ENCODE measurements around the gene MTCL1. TPM values are rescaled to one million over a fixed set of nuclear protein-coding genes. Genes with fewer than 3 reads are reported as not detected.

The MTCL1 gene
- total RNA-seq, 1 experiment from 2014 or later: 22.7 TPM

DNA sequence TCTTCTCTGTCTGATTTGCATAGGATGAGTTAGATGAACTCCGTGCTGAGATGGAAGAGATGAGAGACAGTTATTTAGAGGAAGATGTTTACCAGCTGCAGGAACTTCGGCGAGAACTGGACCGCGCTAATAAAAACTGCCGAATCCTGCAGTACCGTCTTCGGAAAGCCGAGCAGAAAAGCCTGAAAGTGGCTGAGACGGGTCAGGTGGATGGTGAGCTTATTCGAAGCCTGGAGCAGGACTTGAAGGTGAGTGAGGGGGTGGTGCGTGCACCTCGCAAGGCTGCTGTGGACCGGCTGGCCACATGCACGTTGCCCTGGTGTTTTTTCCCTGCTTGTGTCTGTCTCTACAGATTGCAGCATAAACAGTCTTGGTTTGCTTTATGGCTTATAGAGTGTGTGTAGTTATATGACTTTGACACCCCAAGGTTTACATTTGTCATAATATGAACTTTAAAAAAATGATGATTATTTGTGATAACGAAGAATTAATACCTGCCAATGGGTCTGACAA lies 13.1 kb downstream of the MTCL1 start (continued):
- TF ChIP-seq YY1 (IDR thresholded peaks at IDR 0.05; ENCODE audit: extremely low read depth, insufficient replicate concordance, low read depth, low read length) (no peak), SRF (IDR thresholded peaks at IDR 0.05; ENCODE audit: low read depth) (no peak), SIN3A (IDR thresholded peaks at IDR 0.05; ENCODE audit: low read depth) (no peak), RAD21 (IDR thresholded peaks at IDR 0.05; ENCODE audit: low read depth) (no peak), POLR2A (IDR thresholded peaks at IDR 0.05; ENCODE audit: borderline replicate concordance, extremely low read depth, insufficient read depth, insufficient read length) (no peak), TCF7L2 (IDR thresholded peaks at IDR 0.05; ENCODE audit: borderline replicate concordance, extremely low read depth, insufficient read depth, insufficient read length) (no peak), JUND (IDR thresholded peaks at IDR 0.05) (no peak)

DNA sequence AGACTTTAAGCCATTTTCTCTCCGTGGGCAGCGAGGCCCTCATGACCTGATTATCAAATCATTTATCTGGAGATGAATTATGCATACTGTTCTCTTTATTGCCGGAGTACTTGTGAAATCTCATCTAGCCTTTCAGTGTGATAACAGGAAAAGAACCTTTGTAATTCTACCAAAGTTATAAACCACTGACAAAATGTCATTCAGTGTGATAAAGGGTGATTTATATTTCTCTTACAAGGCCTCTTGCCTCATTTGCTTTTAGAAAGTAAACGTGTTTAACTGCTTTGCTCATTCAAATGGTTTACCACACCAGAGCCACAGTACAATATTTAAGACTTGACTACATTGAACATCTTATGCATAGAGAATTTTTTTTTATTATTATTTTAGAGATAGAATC lies 13.8 kb downstream of the MTCL1 start:
- CTCF ChIA-PET: no interaction called here
- peaks cover 16 to 19% of the 10 kb centered on the region in 2 experiments for H3K4me1 ChIP-seq (ENCODE audit: control insufficient read depth in 1 of 2, insufficient read depth in 2 of 2, low read length in 2 of 2)
- peaks cover 29% of the 10 kb centered on the region for H3K79me2 ChIP-seq (ENCODE audit: insufficient read depth, low read length)

DNA sequence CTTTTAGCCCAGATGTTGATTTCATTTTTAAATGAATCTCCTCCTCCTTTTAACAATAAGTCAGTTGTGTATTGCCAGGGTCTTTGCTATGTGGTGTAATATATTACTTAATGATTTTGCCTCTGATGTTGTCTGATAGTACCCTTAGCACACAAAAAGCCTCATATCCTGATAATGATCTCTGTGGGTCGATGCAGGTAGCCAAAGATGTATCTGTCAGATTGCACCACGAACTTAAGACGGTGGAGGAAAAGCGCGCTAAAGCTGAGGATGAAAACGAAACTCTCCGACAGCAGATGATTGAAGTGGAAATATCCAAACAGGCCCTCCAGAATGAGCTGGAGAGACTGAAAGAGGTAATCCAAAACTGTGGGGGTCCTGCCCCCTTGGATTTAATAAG lies 14.8 kb downstream of the MTCL1 start:
- intact Hi-C loops (cut with micrococcal nuclease): no loop called here
- peaks cover 0 to 6% of the 10 kb centered on the region in 2 experiments; a peak in 2 of 4 replicates for H3K36me3 ChIP-seq (ENCODE audit: control insufficient read depth in 1 of 2, insufficient read depth in 2 of 2, low read length in 2 of 2)
- H3K4me3 ChIP-seq (replicated peaks in 1 of 2; ENCODE audit: low read depth in 1 of 2, low read length in 2 of 2): no peak overlapping the region
- H3K4me2 ChIP-seq (ENCODE audit: low read length): no peak overlapping the region
- no peaks in the 10 kb centered on the region for H3K9me2 ChIP-seq (ENCODE audit: insufficient read depth)
- no peak overlapping the region for H2AFZ ChIP-seq (ENCODE audit: low read depth, low read length, poor library complexity, severe bottlenecking)
- no peaks in the 10 kb centered on the region for H3K27me3 ChIP-seq (ENCODE audit: insufficient read depth, low read length)
- RAD21 ChIA-PET (ENCODE audit: low non-redundant PET in 1 of 2, low total read pairs in 2 of 2, uncharacterized antibody in 2 of 2, unreplicated experiment in 2 of 2): no interaction called here
- peaks cover 26% of the 10 kb centered on the region for H3K79me2 ChIP-seq (ENCODE audit: insufficient read depth, low read length)
- TF ChIP-seq ZFX (IDR thresholded peaks at IDR 0.05): no peak
- TF ChIP-seq, protein P1, sequence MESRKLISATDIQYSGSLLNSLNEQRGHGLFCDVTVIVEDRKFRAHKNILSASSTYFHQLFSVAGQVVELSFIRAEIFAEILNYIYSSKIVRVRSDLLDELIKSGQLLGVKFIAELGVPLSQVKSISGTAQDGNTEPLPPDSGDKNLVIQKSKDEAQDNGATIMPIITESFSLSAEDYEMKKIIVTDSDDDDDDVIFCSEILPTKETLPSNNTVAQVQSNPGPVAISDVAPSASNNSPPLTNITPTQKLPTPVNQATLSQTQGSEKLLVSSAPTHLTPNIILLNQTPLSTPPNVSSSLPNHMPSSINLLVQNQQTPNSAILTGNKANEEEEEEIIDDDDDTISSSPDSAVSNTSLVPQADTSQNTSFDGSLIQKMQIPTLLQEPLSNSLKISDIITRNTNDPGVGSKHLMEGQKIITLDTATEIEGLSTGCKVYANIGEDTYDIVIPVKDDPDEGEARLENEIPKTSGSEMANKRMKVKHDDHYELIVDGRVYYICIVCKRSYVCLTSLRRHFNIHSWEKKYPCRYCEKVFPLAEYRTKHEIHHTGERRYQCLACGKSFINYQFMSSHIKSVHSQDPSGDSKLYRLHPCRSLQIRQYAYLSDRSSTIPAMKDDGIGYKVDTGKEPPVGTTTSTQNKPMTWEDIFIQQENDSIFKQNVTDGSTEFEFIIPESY (IDR thresholded peaks at IDR 0.05; ENCODE audit: extremely low read depth, insufficient replicate concordance, low read length): no peak
- TF ChIP-seq, protein P2, sequence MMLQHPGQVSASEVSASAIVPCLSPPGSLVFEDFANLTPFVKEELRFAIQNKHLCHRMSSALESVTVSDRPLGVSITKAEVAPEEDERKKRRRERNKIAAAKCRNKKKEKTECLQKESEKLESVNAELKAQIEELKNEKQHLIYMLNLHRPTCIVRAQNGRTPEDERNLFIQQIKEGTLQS (IDR thresholded peaks at IDR 0.05): no peak
- POLR2A ChIA-PET: interaction anchor here (0.7 to 1.1 kb wide), 2 partner anchors 10 to 16 kb away, joined by 3 to 4 read pairs; no protein-coding TSS in a partner anchor
- no peaks in the 10 kb centered on the region for H3K9me3 ChIP-seq (ENCODE audit: control insufficient read depth in 1 of 2, insufficient read depth in 1 of 2, low read depth in 1 of 2, low read length in 2 of 2)
- CTCF ChIA-PET: no interaction called here
- DNase-seq (ENCODE audit: low read depth, low spot score): no peak
- H3K27ac ChIP-seq (ENCODE audit: low read depth, low read length): no peak overlapping the region
- peaks cover 16 to 19% of the 10 kb centered on the region in 2 experiments for H3K4me1 ChIP-seq (ENCODE audit: control insufficient read depth in 1 of 2, insufficient read depth in 2 of 2, low read length in 2 of 2)
- H4K20me1 ChIP-seq (ENCODE audit: insufficient read depth): no peaks in the 10 kb centered on the region
- ATAC-seq: no peak
- no TSS peak for BruUV-seq (replicated peaks)
- no peak overlapping the region for H3K9ac ChIP-seq (ENCODE audit: low read length)

More for the DNA sequence above, 13.8 kb downstream of the MTCL1 start:
- BruUV-seq (replicated peaks): no TSS peak
- H3K9me2 ChIP-seq (ENCODE audit: insufficient read depth): no peaks in the 10 kb centered on the region
- ATAC-seq (no peak), DNase-seq (ENCODE audit: low read depth, low spot score) (no peak)
- H3K27ac ChIP-seq (ENCODE audit: low read depth, low read length): no peak overlapping the region
- intact Hi-C loops (cut with micrococcal nuclease): no loop called here
- no peak overlapping the region for H3K4me2 ChIP-seq (ENCODE audit: low read length)
- ChIA-PET POLR2A (no interaction called here), RAD21 (ENCODE audit: low non-redundant PET in 1 of 2, low total read pairs in 2 of 2, uncharacterized antibody in 2 of 2, unreplicated experiment in 2 of 2) (no interaction called here)
- TF ChIP-seq FOSL1 (IDR thresholded peaks at IDR 0.05; ENCODE audit: low read depth) (no peak), SIN3A (IDR thresholded peaks at IDR 0.05; ENCODE audit: low read depth) (no peak), EGR1 (IDR thresholded peaks at IDR 0.05; ENCODE audit: low read depth) (no peak)
- H3K9ac ChIP-seq (ENCODE audit: low read length): no peak overlapping the region
- H3K27me3 ChIP-seq (ENCODE audit: insufficient read depth, low read length): no peaks in the 10 kb centered on the region
- H4K20me1 ChIP-seq (ENCODE audit: insufficient read depth): no peaks in the 10 kb centered on the region
- H2AFZ ChIP-seq (ENCODE audit: low read depth, low read length, poor library complexity, severe bottlenecking): no peak overlapping the region
- H3K36me3 ChIP-seq (ENCODE audit: control insufficient read depth in 1 of 2, insufficient read depth in 2 of 2, low read length in 2 of 2): peaks cover 0 to 6% of the 10 kb centered on the region in 2 experiments; a peak in 2 of 4 replicates
- no peak overlapping the region for H3K4me3 ChIP-seq (replicated peaks in 1 of 2; ENCODE audit: low read depth in 1 of 2, low read length in 2 of 2)
- no peaks in the 10 kb centered on the region for H3K9me3 ChIP-seq (ENCODE audit: control insufficient read depth in 1 of 2, insufficient read depth in 1 of 2, low read depth in 1 of 2, low read length in 2 of 2)

All from HCT116 (cell line).